IPS DF 4.7 (cell line): ENCODE measurements around the gene ADAM12.

Experiments used
- DNase-seq: peaks from one replicate; pipeline ENCODE4 v3.0.0-alpha.2; 2013; ENCODE audit warnings: low spot score; ENCODE audit errors: extremely low read depth

The ADAM12 gene

GRCh38 chr10:126022841-126023240, 365.4 kb downstream of the ADAM12 start:
- no peak for DNase-seq

GRCh38 chr10:126021833-126022500, 366.3 kb downstream of the ADAM12 start:
- DNase-seq, result no peak

GRCh38 chr10:126017961-126018560, 370.2 kb downstream of the ADAM12 start:
- no peak for DNase-seq

- DNase-seq, result no peak
Observed at GRCh38 chr10:126016882-126017281, 371.4 kb downstream of the ADAM12 start.

GRCh38 chr10:126016156-126016805, 372.0 kb downstream of the ADAM12 start:
- DNase-seq, result no peak

GRCh38 chr10:126015413-126015812, 372.9 kb downstream of the ADAM12 start:
- DNase-seq, result no peak

GRCh38 chr10:126014309-126014708, 374.0 kb downstream of the ADAM12 start:
- no peak for DNase-seq

GRCh38 chr10:126013489-126014281, 374.6 kb downstream of the ADAM12 start:
- DNase-seq, result no peak

GRCh38 chr10:126012485-126012884, 375.8 kb downstream of the ADAM12 start:
- no peak for DNase-seq

- DNase-seq, result no peak
Observed at GRCh38 chr10:126011995-126012394, 376.3 kb downstream of the ADAM12 start.

GRCh38 chr10:126009650-126010049, 378.6 kb downstream of the ADAM12 start:
- no peak for DNase-seq

GRCh38 chr10:126006906-126007305, 381.4 kb downstream of the ADAM12 start:
- no peak for DNase-seq

GRCh38 chr10:126006264-126006663, 382.0 kb downstream of the ADAM12 start:
- no peak for DNase-seq

- no peak for DNase-seq
Observed at GRCh38 chr10:126004752-126005151, 383.5 kb downstream of the ADAM12 start.

- DNase-seq, result no peak
Observed at GRCh38 chr10:126001576-126001975, 386.7 kb downstream of the ADAM12 start.

- DNase-seq, result no peak
Observed at GRCh38 chr10:125999694-126000093, 388.6 kb downstream of the ADAM12 start.

GRCh38 chr10:125997586-125997985, 390.7 kb downstream of the ADAM12 start:
- DNase-seq, result no peak

- DNase-seq, result no peak
Observed at GRCh38 chr10:125995726-125996304, 392.5 kb downstream of the ADAM12 start.

GRCh38 chr10:125994601-125995000, 393.7 kb downstream of the ADAM12 start:
- DNase-seq, result no peak

GRCh38 chr10:125992254-125992653, 396.0 kb downstream of the ADAM12 start:
- no peak for DNase-seq

GRCh38 chr10:125991392-125991791, 396.9 kb downstream of the ADAM12 start:
- no peak for DNase-seq

GRCh38 chr10:125990974-125991373, 397.3 kb downstream of the ADAM12 start:
- no peak for DNase-seq
